ENCODE data around the gene CRISP3.

CRISP3 gene

DNA sequence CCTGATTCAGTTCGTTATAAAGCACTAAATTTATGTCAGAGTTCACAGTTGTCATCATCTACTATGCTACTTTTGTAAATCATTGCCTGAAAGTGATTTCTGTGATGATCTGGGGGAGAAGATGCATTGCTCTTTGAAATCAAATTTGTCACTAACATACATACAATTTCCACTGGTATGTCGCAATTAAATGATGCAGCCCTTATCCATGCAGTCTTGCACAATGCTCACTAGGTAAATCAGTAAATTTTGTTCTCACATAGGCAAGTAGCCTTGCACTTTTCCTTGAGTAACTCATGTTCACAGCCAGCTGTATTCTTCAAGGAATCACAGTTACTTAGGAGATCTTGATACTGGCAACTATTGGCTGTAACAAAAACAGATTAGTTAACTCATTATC lies 51.7 kb downstream of the CRISP3 start:
- DNase-seq (ENCODE audit: low read depth in 2 of 2, low spot score in 1 of 2), result no peak

Measured in stimulated activated CD8-positive, alpha-beta memory T cell treated with anti-CD3 and anti-CD28 coated beads, Interleukin-4, amount 100 ng/mL, for 4 hours (primary cell).